ENCODE results near the gene GPR61. TPM values are rescaled to one million over a fixed set of nuclear protein-coding genes. Genes with fewer than 3 reads are reported as not detected.
A peak's percentile ranks its signal among the peaks of the same experiment; 100 is the strongest.

Gene GPR61
- total RNA-seq, 2 experiments from 2014 or later, result 0.34 TPM; not detected in 1

- intact Hi-C loops (cut with DNase I, micrococcal nuclease), result no loop called here
Measured at GRCh38 chr1:109573785-109574184, 34.1 kb downstream of the GPR61 start.

GRCh38 chr1:109578947-109579443, 39.3 kb downstream of the GPR61 start:
- peaks cover 37% of the 10 kb centered on the region for H3K36me3 Mint-ChIP-seq (ENCODE audit: low read depth)
- intact Hi-C loops (cut with DNase I, micrococcal nuclease), result no loop called here
- ChIA-PET CTCF (interaction anchor here (0.7 kb wide), 1 partner anchor 37 kb away, joined by 3 read pairs; no protein-coding TSS in a partner anchor), POLR2A (no interaction called here)
- H3K9me3 Mint-ChIP-seq (ENCODE audit: low read depth), result no peaks in the 10 kb centered on the region
- no peak overlapping the region for H3K4me3 Mint-ChIP-seq
- peak overlapping the region; percentile 14 for H3K27ac Mint-ChIP-seq
- H3K27me3 Mint-ChIP-seq, result no peaks in the 10 kb centered on the region
- DNase-seq (no peak), ATAC-seq (no peak)
- H3K4me1 Mint-ChIP-seq, result peaks cover 3% of the 10 kb centered on the region

More at GRCh38 chr1:109573785-109574184, 34.1 kb downstream of the GPR61 start:
- Mint-ChIP-seq H3K9me3 (ENCODE audit: low read depth) (no peaks in the 10 kb centered on the region), H3K36me3 (ENCODE audit: low read depth) (peaks cover 9% of the 10 kb centered on the region), H3K4me1 (peaks cover 12% of the 10 kb centered on the region), H3K4me3 (no peak overlapping the region), H3K27me3 (no peaks in the 10 kb centered on the region), H3K27ac (no peak overlapping the region)
- DNase-seq (no peak), ATAC-seq (no peak)
- ChIA-PET CTCF (interaction anchor here (1.0 to 1.1 kb wide), 2 partner anchors 25 to 27 kb away, joined by 3 read pairs; partner anchors contain the start of gene GNAI3), POLR2A (no interaction called here)

- ATAC-seq (no peak), DNase-seq (no peak)
- POLR2A ChIA-PET, result no interaction called here
Measured at GRCh38 chr1:109579491-109579890, 39.8 kb downstream of the GPR61 start.

GRCh38 chr1:109582021-109582420, 42.3 kb downstream of the GPR61 start:
- H3K36me3 Mint-ChIP-seq (ENCODE audit: low read depth), result peaks cover 47% of the 10 kb centered on the region
- no peaks in the 10 kb centered on the region for H3K9me3 Mint-ChIP-seq (ENCODE audit: low read depth)
- DNase-seq (no peak), ATAC-seq (no peak)
- peaks cover 3% of the 10 kb centered on the region for H3K4me1 Mint-ChIP-seq
- ChIA-PET CTCF (no interaction called here), POLR2A (no interaction called here)
- H3K27ac Mint-ChIP-seq, result no peak overlapping the region
- intact Hi-C loops (cut with DNase I, micrococcal nuclease), result no loop called here
- no peak overlapping the region for H3K4me3 Mint-ChIP-seq
- no peaks in the 10 kb centered on the region for H3K27me3 Mint-ChIP-seq

More at GRCh38 chr1:109579491-109579890, 39.8 kb downstream of the GPR61 start:
- Mint-ChIP-seq H3K36me3 (ENCODE audit: low read depth) (peaks cover 39% of the 10 kb centered on the region), H3K4me3 (no peak overlapping the region), H3K9me3 (ENCODE audit: low read depth) (no peaks in the 10 kb centered on the region), H3K27ac (no peak overlapping the region), H3K27me3 (no peaks in the 10 kb centered on the region), H3K4me1 (peaks cover 3% of the 10 kb centered on the region)
- intact Hi-C loops (cut with DNase I, micrococcal nuclease), result no loop called here
- CTCF ChIA-PET, result interaction anchor here (0.7 to 2.0 kb wide), 2 partner anchors 34 to 36 kb away, joined by 3 to 6 read pairs; no protein-coding TSS in a partner anchor

- intact Hi-C loops (cut with DNase I, micrococcal nuclease), result no loop called here
- no peaks in the 10 kb centered on the region for H3K27me3 Mint-ChIP-seq
- no peak for DNase-seq
- no peak for ATAC-seq
- no peak overlapping the region for H3K27ac Mint-ChIP-seq
- H3K4me1 Mint-ChIP-seq, result no peaks in the 10 kb centered on the region
- H3K36me3 Mint-ChIP-seq (ENCODE audit: low read depth), result peaks cover 54% of the 10 kb centered on the region
- no peaks in the 10 kb centered on the region for H3K9me3 Mint-ChIP-seq (ENCODE audit: low read depth)
- POLR2A ChIA-PET, result no interaction called here
- CTCF ChIA-PET, result no interaction called here
- no peak overlapping the region for H3K4me3 Mint-ChIP-seq
Measured at GRCh38 chr1:109584766-109585165, 45.1 kb downstream of the GPR61 start.

GRCh38 chr1:109586055-109586454, 46.4 kb downstream of the GPR61 start:
- H3K4me3 Mint-ChIP-seq, result no peak overlapping the region
- intact Hi-C loops (cut with DNase I, micrococcal nuclease), result no loop called here
- ATAC-seq (no peak), DNase-seq (no peak)
- H3K27me3 Mint-ChIP-seq, result no peaks in the 10 kb centered on the region
- H3K27ac Mint-ChIP-seq, result no peak overlapping the region
- H3K36me3 Mint-ChIP-seq (ENCODE audit: low read depth), result peaks cover 45% of the 10 kb centered on the region
- H3K4me1 Mint-ChIP-seq, result no peaks in the 10 kb centered on the region
- ChIA-PET CTCF (interaction anchor here (0.7 kb wide), 3 partner anchors 71 to 187 kb away, joined by 3 read pairs; no protein-coding TSS in a partner anchor), POLR2A (no interaction called here)
- no peaks in the 10 kb centered on the region for H3K9me3 Mint-ChIP-seq (ENCODE audit: low read depth)

GRCh38 chr1:109589177-109589576, 49.5 kb downstream of the GPR61 start:
- H3K27ac Mint-ChIP-seq, result no peak overlapping the region
- intact Hi-C loops (cut with DNase I, micrococcal nuclease), result no loop called here
- ChIA-PET POLR2A (no interaction called here), CTCF (no interaction called here)
- ATAC-seq (no peak), DNase-seq (no peak)
- H3K4me1 Mint-ChIP-seq, result no peaks in the 10 kb centered on the region
- H3K4me3 Mint-ChIP-seq, result no peak overlapping the region
- H3K9me3 Mint-ChIP-seq (ENCODE audit: low read depth), result no peaks in the 10 kb centered on the region
- peaks cover 39% of the 10 kb centered on the region for H3K36me3 Mint-ChIP-seq (ENCODE audit: low read depth)
- H3K27me3 Mint-ChIP-seq, result no peaks in the 10 kb centered on the region

GRCh38 chr1:109589679-109590078, 50.0 kb downstream of the GPR61 start:
- no peak for DNase-seq
- no peaks in the 10 kb centered on the region for H3K27me3 Mint-ChIP-seq
- intact Hi-C loops (cut with DNase I, micrococcal nuclease), result no loop called here
- no peak overlapping the region for H3K4me3 Mint-ChIP-seq
- H3K36me3 Mint-ChIP-seq (ENCODE audit: low read depth), result peaks cover 37% of the 10 kb centered on the region
- H3K9me3 Mint-ChIP-seq (ENCODE audit: low read depth), result no peaks in the 10 kb centered on the region
- H3K4me1 Mint-ChIP-seq, result no peaks in the 10 kb centered on the region
- CTCF ChIA-PET, result interaction anchor here (0.8 to 1.8 kb wide), 3 partner anchors 10 to 310 kb away, joined by 3 to 6 read pairs (median 4); no protein-coding TSS in a partner anchor
- no peak for ATAC-seq
- H3K27ac Mint-ChIP-seq, result no peak overlapping the region
- POLR2A ChIA-PET, result no interaction called here

GRCh38 chr1:109592916-109593315, 53.2 kb downstream of the GPR61 start:
- Mint-ChIP-seq H3K4me3 (no peak overlapping the region), H3K36me3 (ENCODE audit: low read depth) (peaks cover 20% of the 10 kb centered on the region), H3K9me3 (ENCODE audit: low read depth) (no peaks in the 10 kb centered on the region), H3K27me3 (no peaks in the 10 kb centered on the region), H3K27ac (no peak overlapping the region), H3K4me1 (peaks cover 2% of the 10 kb centered on the region)
- ATAC-seq (no peak), DNase-seq (no peak)
- POLR2A ChIA-PET, result no interaction called here
- CTCF ChIA-PET, result no interaction called here
- intact Hi-C loops (cut with DNase I, micrococcal nuclease), result no loop called here

GRCh38 chr1:109595531-109595930, 55.9 kb downstream of the GPR61 start:
- ATAC-seq (no peak), DNase-seq (no peak)
- Mint-ChIP-seq H3K9me3 (ENCODE audit: low read depth) (no peaks in the 10 kb centered on the region), H3K27ac (no peak overlapping the region), H3K36me3 (ENCODE audit: low read depth) (peaks cover 11% of the 10 kb centered on the region), H3K4me1 (peaks cover 2% of the 10 kb centered on the region), H3K4me3 (no peak overlapping the region), H3K27me3 (no peaks in the 10 kb centered on the region)
- POLR2A ChIA-PET, result interaction anchor here (0.7 kb wide), 1 partner anchor 431 kb away, joined by 3 read pairs; no protein-coding TSS in a partner anchor
- intact Hi-C loops (cut with DNase I, micrococcal nuclease), result loop anchor here (5.0 kb wide), 1 partner anchor 33 kb away; no protein-coding TSS in a partner anchor
- CTCF ChIA-PET, result interaction anchor here (0.8 to 1.1 kb wide), 2 partner anchors 18 to 50 kb away, joined by 3 to 4 read pairs; no protein-coding TSS in a partner anchor
